Measurements from ENCODE around the gene SDK1.

SDK1 gene

GRCh38 chr7:3469641-3470040 lies 168.6 kb downstream of the SDK1 start:
- no peak for ATAC-seq

GRCh38 chr7:3480197-3480596 lies 179.1 kb downstream of the SDK1 start:
- ATAC-seq, result no peak

DNA sequence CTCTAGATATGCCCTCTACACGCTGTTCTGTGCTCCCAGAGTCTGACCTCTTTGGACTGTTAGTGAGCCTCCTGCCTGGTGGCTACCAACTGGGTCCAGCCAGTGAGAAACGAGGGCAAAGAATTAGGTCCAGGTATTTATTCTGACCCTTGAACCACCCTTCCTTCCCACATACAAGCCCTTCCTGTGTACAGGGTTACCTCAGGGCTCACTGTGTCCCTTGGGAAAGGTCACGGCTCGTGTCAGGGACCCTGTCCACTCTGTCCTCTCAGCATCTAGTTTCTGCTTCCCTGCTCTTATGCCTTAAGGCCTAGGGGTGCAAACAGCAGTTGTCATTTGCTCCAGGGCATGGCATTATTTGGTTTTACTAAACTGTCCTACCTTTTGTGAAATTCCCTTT lies 180.4 kb downstream of the SDK1 start:
- ATAC-seq, result no peak

DNA sequence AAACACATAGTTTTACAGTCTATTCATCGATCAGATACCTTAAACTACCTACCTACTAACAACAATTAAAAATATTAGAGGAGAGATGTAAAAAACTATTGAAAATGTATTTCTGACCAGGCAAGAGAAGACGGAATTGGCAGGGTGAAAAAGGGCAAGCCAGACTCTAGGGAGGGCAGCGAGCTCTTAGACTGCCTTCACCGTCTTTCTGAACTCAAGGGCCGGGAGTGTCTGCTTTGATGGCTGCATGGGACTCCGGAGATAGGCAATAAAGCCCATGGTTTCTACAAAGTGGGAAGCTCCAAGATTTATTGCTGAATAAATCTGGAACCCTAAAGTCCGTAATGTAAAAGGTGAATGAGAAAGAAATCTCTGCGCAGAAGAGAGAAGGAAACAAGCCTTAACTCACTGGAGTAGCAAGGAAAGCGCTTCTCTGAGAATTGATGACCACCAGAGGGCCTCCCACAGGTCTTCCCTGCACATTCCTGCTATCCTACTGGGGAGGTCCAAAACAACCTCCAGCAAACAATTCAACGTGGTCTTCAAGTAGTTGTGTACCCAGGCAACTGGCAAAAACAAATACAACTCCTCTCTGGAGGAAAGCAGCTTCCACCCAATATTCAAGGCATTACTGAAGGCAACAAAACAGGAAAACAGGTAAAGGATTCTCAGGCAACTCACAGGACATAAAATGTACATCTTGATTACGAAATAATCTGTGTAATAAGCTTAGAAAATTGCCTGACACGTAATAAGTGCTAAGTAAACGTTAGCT lies 181.3 kb downstream of the SDK1 start:
- no peak for ATAC-seq

DNA sequence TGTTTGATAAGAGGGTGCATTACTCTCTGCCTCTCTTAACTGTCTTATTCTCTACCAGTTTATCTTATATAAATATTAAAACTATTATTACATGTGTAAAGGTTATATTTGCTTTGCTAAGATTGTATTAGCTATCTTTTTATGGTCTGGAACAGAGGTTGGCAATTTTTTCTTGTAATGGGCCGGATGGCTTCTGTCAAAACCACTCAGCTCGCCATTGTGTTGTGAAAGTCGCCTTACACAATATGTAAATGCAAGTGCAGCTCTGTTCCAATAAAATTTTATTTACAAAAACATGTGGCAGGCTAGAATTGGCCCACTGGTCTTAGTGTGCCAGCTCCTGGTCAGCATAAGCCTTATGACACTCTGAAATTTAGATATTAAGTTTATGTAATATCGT lies 185.8 kb downstream of the SDK1 start:
- no peak for ATAC-seq

DNA sequence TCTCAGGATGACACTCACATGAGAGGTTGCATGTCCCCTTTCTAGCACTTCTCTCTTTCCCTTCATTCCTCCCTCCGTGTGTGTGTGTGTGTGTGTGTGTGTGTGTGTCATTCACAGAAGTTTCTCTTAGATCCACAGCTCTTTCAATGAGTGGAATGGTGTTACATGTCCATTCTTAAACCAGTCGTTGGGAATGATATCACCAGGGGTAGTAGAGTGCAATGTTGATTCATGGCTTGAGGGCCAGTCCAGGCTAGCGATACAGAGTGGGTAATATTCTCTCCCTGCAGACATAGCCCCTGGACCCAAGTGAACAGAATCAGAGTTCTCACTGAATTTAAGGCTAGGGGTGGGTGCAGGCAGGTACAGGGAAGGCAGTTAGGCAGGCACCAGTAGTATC lies 187.8 kb downstream of the SDK1 start:
- ATAC-seq, result no peak

DNA sequence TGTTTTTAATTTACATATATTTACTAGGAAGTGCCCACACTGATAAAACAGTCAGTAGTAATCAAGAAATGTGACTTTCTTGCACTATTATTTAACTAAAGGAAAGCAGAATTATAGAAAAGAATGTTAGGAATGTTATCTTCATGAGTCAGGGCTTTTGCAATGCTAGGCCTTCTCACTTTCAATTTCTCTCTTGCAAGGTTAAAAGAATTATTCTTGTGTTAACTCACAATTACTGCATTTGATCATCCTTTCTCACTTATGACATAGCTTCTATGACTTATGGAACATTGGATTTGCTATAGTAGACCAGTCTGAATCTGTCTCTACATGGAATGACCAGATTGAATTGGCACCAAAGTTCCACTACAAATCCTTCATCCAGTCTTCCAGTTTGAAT lies 192.4 kb downstream of the SDK1 start:
- no peak for ATAC-seq

- ATAC-seq, result no peak
Observed at GRCh38 chr7:3494947-3495346, 193.9 kb downstream of the SDK1 start.

DNA sequence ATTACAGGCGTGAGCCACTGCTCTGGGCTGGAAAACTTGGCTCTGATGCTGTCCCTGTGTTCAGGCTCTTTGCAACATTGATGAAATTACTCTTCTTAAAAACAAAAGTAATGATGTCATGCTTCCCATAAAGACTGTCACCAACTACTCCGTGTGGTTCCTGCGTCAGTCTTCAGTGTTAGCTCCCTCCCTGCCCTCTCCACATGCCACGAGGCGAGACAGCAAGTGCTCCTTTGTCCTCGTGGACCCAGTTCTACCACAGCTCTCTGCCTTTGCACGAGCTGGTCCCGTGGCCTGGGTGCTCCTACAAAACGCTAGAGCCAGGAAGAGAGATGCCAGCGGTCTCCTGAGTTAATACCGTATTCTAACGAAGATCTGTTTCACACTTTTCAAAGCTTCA lies 194.5 kb downstream of the SDK1 start:
- ATAC-seq, result no peak

GRCh38 chr7:3495954-3496353 lies 194.9 kb downstream of the SDK1 start:
- no peak for ATAC-seq

GRCh38 chr7:3497796-3498195 lies 196.7 kb downstream of the SDK1 start:
- no peak for ATAC-seq

DNA sequence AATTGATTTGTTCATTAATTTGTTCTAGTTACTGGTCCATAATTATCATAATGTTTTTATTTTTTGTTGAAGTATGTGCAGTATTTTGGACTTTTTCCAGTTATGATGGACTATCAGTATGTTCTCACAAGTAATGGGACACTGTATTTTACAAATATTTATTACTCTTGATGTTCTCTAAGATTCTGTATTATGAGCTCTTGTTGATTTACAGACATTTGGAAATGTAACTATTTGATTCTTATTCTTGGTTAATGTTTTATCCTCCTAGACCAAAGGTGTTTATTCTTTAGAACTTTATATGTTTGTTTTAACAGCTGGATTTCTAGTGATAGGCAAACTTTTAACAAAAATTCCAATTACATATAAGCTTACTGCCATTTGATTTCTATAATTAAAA lies 200.6 kb downstream of the SDK1 start:
- no peak for ATAC-seq

GRCh38 chr7:3504384-3504783 lies 203.3 kb downstream of the SDK1 start:
- ATAC-seq, result no peak

DNA sequence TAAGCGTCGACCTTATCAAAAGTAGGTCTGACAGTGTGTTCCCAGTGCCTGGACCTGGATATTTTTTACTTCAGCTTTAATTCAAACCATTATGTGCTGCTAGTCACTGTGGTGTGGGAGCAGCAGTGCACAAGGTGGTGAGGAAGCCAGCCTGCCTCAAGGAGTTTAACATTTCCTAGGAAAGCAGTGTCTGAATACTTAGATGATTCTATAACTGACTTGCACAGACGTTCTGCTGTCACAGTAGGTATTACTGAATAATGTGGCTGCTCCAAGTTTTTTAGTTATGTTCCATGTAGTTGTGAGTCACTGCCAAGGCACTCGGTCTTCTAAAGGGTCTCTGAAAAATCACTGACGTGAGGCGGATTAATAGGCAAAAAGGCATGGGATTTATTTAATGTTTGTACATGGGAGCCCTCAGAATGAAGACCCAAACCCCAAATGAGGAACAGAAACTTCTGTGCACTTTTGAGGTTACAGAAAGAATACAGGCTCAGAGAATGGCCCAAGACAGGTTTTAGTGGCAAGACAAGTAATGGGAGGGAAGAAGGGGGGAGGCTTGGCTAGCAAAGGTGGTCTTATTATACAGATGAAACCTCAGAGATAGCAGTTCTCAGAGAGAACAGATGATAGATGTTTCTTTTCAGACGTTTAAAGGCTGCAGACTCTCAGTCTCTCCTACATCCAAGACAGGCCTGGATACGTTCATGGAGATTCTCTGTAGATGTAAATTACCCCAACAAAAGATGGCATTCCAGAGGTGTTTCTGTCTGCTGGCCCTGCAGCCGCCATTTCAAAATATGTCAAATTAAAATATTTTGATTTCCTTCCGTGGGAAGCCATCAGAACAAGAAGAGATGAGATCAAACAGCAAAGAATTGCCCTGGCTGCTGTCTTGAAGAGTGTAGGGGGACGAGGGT lies 209.3 kb downstream of the SDK1 start:
- no peak for ATAC-seq

DNA sequence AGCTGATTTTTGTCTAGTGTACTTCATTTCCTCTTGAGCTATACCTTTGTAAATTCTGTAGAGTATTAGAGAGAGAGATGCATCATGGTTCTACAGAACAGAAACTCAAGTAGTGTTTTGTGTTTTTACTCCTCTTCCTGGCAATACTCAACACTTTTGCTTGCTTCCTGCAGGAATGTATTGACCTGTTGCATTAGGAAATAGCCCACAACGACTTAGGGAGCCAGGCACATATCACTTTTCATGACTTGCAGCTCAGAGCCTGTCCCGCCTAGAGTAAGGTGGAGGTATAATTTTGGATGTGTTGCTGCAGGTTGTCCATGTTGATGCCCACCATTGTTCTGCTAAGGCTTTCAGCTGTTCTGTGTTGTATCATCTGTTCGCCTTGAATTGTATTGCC lies 216.3 kb downstream of the SDK1 start:
- no peak for ATAC-seq

DNA sequence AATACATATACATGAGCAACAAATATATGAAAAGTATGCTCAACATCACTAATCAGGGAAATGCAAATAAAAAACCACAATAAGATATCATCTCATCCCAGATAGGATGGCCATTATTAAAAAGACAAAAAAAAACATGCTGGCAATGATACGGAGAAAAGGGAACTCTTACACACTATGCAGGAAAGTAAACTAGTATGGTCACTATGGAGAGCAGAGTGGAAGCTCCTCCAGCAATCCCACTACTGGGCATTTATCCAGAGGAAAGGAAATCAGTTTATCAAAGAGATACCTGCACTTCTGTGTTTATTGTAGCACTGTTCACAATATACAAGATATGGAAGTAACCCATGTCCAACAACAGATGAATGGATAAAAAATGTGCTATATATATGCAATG lies 217.5 kb downstream of the SDK1 start:
- no peak for ATAC-seq

- ATAC-seq, result no peak
Observed at GRCh38 chr7:3520206-3520605, 219.2 kb downstream of the SDK1 start.

GRCh38 chr7:3527496-3528124 lies 226.6 kb downstream of the SDK1 start:
- ATAC-seq, result no peak

- no peak for ATAC-seq
Observed at GRCh38 chr7:3533040-3533439, 232.0 kb downstream of the SDK1 start.

DNA sequence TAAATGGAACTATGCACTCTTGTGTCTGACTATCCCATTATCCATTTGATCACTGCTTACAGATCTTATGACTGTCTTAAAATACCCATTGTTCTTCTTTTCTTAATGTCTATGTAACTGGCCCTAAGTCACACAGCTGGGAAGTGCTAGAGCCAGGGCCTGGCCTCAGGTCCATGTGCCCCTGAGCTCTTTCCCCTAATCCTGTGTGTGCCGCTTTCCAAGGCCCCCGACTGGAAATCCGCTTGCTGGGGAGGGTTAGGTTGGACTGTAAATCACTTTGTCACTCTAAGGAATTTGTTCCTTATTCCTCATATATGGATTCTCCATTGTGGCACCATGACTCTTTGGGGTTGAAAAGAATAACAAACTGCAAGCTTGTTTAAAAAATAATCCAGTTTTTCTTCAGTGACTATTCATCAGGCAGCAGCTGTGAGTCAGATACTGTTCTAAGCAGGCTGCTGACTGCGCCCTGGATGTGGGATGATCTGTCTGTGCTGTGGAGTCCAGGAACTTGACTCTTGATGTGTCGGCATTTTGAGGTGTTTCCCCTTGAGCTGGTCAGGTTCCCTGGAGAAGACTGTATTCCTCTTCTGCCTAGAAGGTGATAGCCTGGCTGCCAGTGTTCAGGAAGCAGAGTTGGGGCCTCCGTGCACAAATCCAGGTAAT lies 236.3 kb downstream of the SDK1 start:
- no peak for ATAC-seq

DNA sequence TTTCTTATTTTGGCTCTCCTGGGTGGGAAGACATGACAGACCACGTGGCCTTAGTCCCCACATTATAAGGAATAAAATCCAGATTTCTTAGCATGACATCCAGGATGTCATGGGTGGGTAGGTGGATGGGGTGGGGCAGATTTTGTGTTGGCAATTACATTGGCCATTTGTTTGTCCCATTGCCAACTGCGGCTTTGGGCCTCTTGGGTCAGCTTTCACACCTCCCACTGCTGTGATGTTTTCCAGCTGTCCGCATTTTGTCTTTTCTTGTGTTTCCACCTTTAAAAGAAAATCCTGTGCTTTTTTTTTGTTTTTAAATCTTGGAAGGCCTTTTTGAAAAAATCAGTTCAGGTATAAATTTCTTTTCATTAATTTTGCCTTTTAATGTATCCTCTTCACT lies 237.0 kb downstream of the SDK1 start:
- ATAC-seq, result no peak

- ATAC-seq, result no peak
Observed at GRCh38 chr7:3540456-3541220, 239.6 kb downstream of the SDK1 start.
